ENCODE results near the gene GJB1.

GRCh38 chrX:71210816-71211215, 12.2 kb upstream of the GJB1 start:
- TF ChIP-seq CTCF (tag by site-specific recombination; IDR thresholded peaks at IDR 0.05) = no peak
- TF ChIP-seq ZNF701 (tag by site-specific recombination; IDR thresholded peaks at IDR 0.05) = no peak
- TF ChIP-seq ZNF169 (tag by site-specific recombination; IDR thresholded peaks at IDR 0.05) = no peak
- TF ChIP-seq ZNF548 (tag by site-specific recombination; IDR thresholded peaks at IDR 0.05) = no peak
- TF ChIP-seq ZBTB48 (tag by site-specific recombination; IDR thresholded peaks at IDR 0.05) = no peak
- TF ChIP-seq ZNF544 (tag by site-specific recombination; IDR thresholded peaks at IDR 0.05) = no peak
- no peak for TF ChIP-seq ZFP37 (tag by site-specific recombination; IDR thresholded peaks at IDR 0.05)
- no peak for TF ChIP-seq GFI1B (tag by site-specific recombination; IDR thresholded peaks at IDR 0.05)
- TF ChIP-seq ZNF623 (tag by site-specific recombination; IDR thresholded peaks at IDR 0.05) = no peak
- TF ChIP-seq ZNF394 (tag by site-specific recombination; IDR thresholded peaks at IDR 0.05; ENCODE audit: borderline replicate concordance) = no peak
- no peak for TF ChIP-seq ZNF174 (tag by site-specific recombination; IDR thresholded peaks at IDR 0.05)
- TF ChIP-seq ZBTB7A (tag by site-specific recombination; IDR thresholded peaks at IDR 0.05; ENCODE audit: low read depth) = no peak
- TF ChIP-seq ZNF175 (tag by site-specific recombination; IDR thresholded peaks at IDR 0.05) = no peak

All from HEK293 (cell line).